Fibroblast of skin of left biceps (primary cell): ENCODE results near the gene TUSC1.
"Not testable (repeated sequence)": the region's sequence is repeated elsewhere in the genome, so short reads cannot be mapped to it uniquely, and the experiment has no call there.

ENCODE experiments used
- DNase-seq, 2 experiments: peaks; one replicate each; pipeline ENCODE4 v3.0.0-alpha.2; 2013; ENCODE audit warnings: low read depth in 2 of 2

Gene TUSC1

DNA sequence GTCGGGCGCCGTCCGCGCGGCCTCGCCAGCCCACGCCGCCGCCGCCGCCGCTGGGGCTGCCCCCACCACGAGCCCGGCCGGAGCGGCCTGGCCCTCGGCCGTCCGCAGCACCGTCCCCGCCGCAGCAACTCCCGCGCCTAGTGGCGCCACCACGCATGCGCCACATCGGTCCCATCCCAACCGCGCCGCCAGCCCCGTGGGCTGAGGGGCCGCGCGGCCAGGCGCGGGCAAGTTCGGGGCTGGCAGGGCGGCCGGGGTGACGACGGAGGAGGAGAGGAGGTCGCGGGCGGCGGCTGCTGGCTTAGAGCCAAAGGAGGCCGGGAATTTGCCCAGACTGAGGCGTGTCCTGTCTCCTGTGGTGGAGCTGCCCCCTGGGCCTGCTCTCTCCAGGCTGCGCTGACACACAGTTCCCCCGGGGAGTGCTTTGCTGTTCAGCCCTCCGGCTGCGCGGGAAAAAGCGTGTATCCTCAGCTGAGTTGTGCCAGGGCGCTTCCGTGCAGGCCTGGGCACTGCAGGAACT, at the start of gene TUSC1:
TSS of gene TUSC1 (minus strand) at position 298 of the 520 bp plus-strand sequence. CDS start at position 166, 132 bp downstream.
- DNase-seq = peak in 1 of 2 experiments; percentile 47

DNA sequence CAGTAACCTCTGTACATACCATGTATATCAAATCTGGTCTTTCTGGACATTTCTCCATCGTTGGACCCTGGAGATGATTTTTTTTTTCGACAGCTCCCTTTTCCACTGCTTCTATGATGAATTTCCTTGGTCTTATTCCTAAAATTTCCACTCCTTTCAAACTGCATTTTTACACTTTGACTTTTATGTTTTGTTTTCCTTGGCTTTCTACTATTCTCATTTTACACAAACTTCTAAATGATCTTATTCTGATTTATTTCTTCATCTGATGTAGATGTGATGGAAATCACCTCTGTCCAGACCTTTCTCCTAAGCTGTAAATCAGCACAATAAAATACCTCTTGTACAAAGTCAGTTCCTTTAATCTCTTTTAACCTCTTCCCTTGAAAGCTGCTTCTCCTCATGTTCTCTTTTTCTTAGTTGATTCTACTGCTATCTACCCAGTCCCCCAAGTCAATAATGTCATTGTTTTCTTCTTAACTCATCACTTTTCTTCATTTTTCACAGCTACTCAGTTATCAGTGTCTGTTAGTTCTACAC, 48.7 kb upstream of the TUSC1 start:
- DNase-seq = no peak

DNA sequence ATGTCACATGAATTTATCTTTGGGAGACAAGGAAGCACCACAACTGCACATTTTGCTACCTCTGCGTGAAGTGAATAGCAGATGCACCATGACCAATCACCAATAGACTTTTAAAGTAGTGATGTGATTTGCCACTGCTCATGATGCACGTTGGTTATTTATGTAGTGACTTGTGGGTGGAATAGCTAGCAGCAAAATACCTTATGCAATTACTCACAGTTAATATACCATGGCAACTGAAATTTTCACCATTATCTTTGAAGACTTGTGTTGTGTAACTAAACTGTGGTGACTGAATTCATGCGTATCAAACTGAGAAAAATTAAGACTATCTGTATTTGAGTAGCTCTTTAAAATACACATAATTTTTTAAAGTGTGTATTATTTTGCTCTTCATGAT, 46.2 kb upstream of the TUSC1 start:
- DNase-seq = no peak

DNA sequence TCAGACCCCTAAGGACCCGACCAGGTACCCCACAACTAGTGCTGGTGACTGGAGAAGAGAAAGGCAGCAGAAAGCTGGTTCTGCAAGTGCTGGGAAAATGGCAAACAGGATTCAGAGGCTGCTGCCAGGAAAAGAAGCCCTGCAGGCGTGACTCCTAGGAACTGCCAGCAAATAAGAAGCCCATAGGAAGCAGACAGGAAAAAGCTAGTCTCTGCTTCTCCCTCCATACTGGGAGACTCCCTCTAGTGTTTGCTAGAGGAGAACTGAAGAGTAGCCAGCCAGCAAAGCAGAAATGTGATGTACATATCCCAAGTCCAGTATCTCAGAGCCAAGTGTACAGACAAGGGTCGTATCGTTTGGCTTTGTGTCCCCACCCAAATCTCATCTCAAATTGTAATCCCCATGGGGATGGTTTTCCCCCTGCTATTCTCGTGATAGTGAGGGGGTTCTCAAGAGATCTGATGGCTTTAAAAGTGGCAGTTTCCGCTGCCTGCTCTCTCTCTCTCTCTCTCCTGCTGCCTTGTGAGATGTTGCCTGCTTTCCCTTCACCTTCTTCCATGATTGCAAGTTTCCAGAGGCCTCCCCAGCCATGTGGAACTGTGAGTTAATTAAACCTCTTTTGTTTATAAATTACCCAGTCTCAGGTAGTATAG, 38.1 kb upstream of the TUSC1 start:
- peak; percentile 27 to 39 for DNase-seq

DNA sequence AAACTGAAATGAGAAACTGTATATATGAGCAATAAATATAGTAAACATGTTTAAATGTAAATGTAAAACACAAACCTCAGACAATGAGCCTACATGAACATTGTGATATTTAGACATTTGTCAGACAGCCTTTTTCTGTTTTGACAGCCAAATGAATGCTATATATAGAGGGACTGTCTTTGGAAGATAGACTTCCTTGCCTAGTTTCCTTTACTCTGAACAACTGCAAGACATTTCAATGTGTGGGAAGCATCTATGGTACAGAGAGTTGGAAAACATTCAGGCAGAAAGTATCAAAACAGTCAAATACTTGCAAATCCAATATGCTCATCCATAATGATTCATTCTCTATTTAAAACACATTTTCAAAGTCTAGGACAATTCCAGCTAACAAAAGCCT, 31.7 kb upstream of the TUSC1 start:
- no peak for DNase-seq

DNA sequence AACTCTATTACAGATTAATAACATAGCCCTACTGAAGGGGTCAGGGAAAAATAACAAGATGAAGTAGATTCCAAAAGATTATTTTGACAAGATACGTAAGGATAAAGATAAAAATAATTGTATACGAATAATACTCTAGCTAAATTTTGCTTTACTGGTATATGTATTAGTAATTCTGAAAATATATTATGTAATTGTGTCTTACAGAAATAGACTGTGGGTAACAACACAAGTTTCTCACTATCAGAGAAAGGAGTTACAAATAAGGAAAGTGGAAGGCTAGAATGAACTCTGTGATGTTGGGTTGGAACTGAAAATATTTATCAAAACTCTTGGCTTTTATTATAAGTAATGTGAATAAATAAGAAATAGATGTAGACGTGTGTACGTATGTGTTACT, 26.6 kb upstream of the TUSC1 start:
- DNase-seq = no peak

DNA sequence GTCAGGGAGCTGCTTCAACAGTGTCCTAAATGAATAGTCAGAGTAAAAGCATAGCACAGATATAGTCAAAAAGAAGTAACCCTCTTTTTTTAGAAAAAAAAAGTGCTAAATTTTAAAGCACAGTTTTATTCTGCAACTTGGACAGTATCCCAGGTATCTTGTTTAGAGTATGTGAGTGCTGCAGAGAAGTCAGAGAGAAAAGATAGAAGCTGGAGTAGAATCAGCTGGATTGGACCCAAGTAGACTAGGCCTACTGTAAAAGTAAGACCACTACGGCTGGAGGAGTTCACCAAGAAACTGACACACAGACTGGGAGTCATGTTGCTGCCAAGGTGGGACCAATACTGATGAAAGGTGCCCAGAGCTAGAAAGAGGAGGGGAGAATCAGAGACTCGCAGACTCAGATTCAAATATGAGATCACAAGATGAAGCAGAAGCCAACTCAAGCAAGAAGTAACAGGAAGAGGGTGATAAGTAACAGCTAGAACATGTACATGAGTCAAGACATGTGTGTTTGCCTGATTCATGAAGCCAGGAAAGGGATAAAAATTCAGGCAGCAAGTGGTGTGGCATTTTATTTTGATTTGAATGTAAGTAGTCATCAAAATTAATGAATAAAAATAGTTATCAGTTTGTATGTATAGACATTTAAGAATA, 25.6 kb upstream of the TUSC1 start:
- DNase-seq = no peak

DNA sequence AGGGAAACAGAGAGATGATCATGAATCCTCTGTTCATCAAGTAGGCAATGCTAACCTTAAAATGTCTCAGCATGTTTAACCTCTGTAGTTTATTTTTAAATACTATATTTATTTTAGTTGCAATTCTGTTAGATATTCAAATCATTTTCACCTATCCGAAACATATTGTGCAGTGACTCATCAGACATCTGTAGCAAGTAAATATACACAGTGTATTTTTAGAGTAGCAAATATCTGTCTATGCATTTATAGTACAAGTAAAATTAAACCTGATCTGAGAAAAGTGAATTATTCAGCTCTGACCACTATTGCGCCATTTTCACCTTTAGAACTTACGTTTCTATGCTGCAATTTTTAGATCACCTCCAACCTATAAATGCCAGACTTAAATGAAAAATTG, 24.3 kb upstream of the TUSC1 start:
- DNase-seq = no peak

DNA sequence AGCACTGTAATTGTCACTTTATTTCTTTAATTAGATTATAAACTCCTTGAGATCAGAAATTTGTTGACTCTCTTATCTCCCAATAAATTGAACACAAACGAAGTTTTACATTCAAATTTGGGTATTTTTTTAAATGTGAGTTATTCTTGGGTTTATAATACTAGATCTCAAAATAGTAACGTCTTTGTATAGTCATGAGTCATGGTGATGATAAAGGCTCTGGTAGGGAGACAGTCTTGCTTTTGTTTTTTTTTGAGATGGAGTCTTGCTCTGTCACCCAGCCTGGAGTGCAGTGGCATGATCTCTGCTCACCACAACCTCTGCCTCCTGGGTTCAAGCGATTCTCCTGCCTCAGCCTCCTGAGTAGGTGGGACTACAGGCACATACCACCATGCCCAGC, 22.7 kb upstream of the TUSC1 start:
- DNase-seq = not testable (repeated sequence)

DNA sequence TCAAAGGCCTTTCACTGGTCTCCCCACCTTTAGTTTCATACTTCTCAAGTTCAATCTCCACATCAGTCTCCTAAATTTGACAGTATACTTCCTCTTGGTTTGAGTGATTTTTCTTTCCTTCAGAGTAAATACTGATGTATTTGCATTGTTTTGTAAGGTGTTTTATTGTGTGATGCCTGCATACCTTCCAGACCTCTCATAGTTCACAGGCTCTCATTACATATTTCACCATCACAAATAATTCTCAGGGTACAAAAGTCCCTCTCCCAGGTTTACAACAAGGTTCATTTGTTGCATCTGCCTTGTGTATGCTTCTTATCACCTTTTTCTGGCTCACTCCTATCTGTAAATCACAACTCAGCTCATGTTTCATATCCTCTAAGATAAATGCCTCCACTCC, 22.2 kb upstream of the TUSC1 start:
- no peak for DNase-seq

DNA sequence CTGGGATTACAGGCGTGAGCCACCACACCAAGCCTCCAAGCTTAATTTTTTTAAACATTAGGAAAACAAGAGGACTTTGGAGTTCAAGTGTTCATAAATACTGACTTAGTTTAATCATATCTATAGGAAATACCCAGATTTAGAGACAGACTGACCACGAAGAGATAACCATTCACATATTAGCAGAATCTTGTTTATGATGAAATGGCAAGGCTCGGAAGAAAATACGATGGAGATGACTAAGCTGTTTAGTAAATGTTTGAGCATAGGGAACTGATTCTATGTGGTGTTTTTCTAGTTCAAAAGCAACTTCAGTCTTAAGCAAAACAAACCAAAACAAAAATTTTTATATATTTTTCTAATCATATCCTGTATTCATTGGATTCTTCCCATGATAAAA, 13.5 kb upstream of the TUSC1 start:
- DNase-seq = no peak

DNA sequence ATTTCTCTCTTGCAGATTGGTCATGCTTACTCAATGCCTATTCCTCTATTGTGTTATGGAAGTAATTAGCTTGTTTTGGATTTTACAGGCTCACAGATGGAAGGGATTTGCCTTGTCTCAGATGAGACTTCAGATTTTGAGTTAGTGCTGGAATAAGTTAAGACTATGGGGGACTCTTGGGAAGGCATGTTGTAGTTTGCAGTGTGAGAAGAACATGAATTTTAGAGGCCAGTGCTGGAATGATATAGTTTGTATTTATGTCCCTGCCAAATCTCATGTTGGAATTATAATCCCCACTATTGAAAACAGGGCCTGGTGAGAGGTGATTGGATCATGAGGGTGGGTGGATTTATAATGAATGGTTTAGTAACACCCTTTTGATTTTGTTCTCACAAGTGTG, 6.1 kb upstream of the TUSC1 start:
- DNase-seq = no peak

DNA sequence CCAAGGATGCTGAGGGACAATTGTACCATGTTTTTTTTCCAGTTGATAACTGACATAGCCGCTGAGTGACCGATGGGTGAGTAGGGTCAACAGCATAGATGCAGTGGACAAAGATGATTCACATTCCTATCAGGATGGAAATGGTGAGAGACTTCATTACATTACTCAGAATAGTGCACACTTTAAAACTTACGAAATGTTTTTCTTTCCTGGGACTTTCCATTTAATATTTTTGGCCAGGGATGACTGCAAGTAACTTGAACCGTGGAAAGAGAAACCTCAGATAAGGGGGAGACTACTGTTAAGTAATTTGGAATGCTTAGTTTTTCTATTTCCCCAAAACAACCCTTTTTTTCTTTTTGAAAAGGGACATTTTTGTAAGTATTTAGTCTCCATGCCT, 3.0 kb upstream of the TUSC1 start:
- DNase-seq = peak in 1 of 2 experiments; percentile 21

DNA sequence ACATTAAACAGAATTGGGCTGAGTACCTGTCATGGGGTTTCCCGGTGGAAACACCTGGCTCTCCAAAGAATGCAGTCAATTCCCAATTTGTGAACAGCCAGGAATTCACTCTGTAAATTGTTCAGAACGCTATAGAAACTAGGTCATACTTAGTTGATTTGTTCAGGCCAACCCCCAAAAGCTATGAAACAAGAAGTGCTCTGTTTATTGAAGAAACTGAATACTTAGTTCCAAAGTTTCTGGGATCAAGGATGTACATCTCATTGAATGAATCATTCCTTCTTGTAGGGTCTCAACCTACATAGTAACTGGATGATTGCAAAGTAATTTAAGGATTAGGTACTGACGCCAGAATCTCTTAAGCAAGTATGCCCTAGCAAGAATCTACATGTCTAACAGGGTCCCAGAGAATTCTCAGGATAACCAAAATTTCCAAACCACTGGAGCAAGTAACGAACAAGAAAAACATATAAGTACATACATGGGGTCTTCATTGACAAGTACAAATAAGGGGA, 659 bp upstream of the TUSC1 start:
- DNase-seq = no peak

DNA sequence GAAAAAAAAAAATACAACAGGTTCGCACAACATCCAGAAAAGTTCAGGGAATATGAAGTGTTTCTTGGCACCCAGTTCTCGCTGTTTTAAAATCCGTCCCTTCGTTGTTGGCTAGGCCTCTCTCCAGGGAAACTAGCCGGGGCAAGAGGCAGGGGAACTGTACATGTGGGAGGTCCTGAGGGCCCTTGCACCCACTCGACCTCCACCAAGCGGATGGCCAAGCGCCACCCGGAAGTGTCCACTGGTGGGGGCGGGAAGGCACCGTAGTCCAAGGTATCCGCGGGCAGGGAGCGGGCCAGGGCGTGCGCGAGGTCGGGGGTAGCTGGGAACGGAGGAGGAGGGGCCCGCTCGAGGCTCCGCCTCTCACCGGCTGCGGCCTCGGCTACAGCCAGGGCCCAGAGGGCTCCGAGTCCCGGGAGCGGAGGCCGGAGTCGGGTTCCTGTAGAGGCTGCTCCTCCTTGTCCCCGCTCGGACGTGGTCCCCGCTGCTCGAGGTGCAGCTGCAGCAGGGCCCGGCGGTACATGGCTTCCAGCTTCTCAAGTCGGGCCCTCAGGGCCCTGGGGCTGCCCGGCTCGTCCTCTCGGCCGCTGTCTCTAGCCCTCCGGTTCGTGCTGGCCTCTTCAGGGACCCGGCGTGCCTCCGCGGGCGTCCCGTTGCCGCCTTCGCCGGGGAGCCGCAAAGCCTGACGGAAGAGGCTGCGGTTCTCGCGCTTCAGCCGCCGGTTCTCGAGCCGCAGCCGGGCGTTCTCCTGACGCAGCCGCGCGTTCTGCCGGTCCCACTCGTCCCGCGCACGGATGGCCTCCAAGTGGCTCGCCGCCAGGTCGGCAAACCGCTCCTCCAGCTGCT, 720 bp downstream of the TUSC1 start:
- DNase-seq = peak in 1 of 2 experiments; percentile 41

DNA sequence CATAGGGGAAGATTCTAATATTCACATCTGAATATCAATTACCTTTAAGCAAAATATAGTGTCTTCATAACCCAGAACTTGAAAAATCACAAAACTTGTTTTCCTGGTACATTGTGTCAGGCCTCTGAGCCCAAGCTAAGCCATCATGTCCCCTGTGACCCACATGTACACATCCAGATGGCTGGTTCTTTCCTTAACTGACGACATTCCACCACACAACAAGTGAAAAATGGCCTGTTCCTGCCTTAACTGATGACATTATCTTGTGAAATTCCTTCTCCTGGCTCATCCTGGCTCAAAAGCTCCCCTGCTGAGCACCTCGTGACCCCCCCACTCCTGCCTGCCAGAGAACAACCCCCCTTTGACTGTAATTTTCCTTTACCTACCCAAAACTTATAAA, 2.4 kb downstream of the TUSC1 start:
- DNase-seq = not testable (repeated sequence)

DNA sequence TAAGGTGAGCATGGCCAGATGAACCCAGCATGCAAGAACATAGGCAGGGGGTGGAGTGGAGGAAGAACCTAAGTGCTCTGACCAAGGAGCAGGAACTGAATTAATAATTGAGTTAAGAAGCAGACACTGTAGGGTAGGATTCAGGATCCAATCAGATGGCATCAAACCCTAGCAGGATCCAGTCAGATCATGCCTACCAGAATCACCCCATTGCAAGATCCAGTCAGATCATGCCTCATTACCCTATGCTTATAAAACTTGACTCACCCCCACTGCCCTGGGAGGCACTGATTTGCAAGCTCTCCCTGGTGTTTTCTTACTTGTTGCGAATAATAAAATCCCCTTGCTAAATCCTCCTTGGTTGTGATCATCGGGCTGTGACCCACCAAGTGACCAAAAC, 19.7 kb downstream of the TUSC1 start:
- DNase-seq = no peak

DNA sequence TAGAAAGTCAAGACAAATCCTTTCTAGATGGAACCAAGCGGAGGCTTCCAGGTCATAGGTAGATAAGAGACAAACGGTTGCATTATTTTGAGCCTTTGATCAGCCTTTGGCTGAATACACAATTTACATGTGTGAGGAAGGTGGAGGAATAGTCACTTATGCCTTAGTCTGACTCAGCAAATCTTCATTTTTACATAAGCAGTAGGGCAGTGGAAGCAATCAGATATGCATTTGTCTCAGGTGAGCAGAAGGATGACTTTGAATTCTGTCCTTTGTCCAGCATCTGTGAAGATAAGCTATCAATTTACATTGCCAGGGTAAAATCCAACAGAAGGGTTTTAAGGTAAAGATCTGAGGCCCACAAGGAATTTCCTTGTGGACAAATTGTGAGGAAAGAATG, 23.8 kb downstream of the TUSC1 start:
- no peak for DNase-seq

DNA sequence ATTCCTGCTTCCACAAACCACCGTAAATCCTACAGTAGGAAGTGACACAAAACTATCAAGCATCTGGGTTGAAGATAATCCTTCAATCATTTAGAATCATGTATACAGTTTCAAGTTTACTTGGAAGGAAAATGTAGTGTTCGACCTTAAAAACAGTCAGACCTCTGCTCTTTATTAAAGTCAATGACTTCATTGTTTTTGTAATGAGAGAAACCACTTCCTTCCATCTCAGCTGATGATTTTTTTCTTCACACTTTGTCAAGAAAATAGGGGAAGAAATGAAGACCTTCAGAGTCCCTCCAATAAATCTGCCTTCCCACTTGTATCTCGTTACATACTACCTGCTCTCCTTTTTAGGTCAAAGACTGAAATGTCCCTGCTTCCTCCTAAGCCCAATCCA, 30.1 kb downstream of the TUSC1 start:
- no peak for DNase-seq

DNA sequence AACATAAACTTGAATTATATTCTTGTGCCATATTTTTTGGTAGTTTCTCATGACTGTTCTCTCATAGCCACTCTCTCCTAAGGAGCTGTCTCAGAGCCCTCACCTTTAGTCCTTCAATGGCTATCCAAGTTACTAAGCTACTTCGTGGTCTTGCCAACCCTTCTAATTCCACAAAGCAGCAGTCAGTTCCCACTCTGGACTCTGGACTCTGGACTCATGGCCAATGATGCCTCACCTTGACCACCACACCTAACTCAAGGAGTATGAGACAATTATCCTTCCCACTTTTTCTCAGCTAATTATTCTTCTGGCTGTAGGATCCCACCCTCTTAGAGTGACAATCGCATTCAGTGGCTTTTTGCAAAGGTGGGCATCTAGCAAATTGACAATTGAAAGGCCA, 42.2 kb downstream of the TUSC1 start:
- no peak for DNase-seq

DNA sequence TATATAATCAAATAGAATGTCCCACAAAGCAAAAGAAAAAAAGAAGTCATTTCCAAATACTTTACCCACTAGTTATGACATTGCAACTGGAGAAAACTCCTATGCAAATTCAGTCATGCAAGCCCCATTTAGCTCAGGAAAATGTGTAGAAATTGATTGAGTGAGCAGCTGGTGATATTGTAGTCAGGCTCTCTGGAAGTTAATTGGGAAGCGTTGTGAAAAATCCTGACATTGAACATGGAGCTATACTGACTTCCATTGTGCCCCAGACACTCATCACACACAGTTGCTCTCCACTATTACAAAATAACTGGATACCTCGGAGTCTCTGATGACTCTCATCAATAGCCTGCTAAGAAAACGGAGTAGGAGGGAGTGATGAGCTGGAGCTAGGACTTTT, 49.0 kb downstream of the TUSC1 start:
- no peak for DNase-seq
